IMR-90 (cell line): ENCODE measurements around the gene FAM76A.
A peak's percentile ranks its signal among the peaks of the same experiment; 100 is the strongest.

Experiments used
- BHLHE40 ChIP-seq: fragments of 150-350 bp; IDR thresholded peaks from 2 replicates; pipeline ENCODE4 v1.6.1; 2016; ENCODE audit warnings: mild to moderate bottlenecking, low read depth, low read length
- CEBPB ChIP-seq: IDR thresholded peaks from 2 replicates; pipeline ENCODE4 v1.6.1; 2012; ENCODE audit warnings: low read depth, low read length, improper control_type of control experiment
- CTCF ChIP-seq: conservative IDR thresholded peaks from 2 replicates; pipeline ENCODE4 v1.5.1; 2012; ENCODE audit warnings: mild to moderate bottlenecking, low read depth, low read length, improper control_type of control experiment
- FOS ChIP-seq: fragments of 150-350 bp; IDR thresholded peaks from 2 replicates; pipeline ENCODE4 v1.6.1; 2016; ENCODE audit warnings: low read depth, low read length
- MAFK ChIP-seq: IDR thresholded peaks from 2 replicates; pipeline ENCODE4 v1.6.1; 2012; ENCODE audit warnings: low read depth, low read length, improper control_type of control experiment
- MAZ ChIP-seq: IDR thresholded peaks from 2 replicates; pipeline ENCODE4 v1.6.1; 2012; ENCODE audit warnings: low read depth, mild to moderate bottlenecking, low read length, improper control_type of control experiment, moderate library complexity, borderline replicate concordance
- POLR2A ChIP-seq: IDR thresholded peaks from 2 replicates; pipeline ENCODE4 v1.6.1; 2012; ENCODE audit warnings: mild to moderate bottlenecking, low read depth, low read length
- RCOR1 ChIP-seq: IDR thresholded peaks from 2 replicates; pipeline ENCODE4 v1.6.1; 2012; ENCODE audit warnings: mild to moderate bottlenecking, low read length, improper control_type of control experiment; ENCODE audit not compliant: insufficient replicate concordance
- RFX5 ChIP-seq: IDR thresholded peaks from 2 replicates; pipeline ENCODE4 v1.8.0; 2012; ENCODE audit warnings: low read depth, mild to moderate bottlenecking, low read length, moderate library complexity
- SMC3 ChIP-seq: fragments of 150-350 bp; IDR thresholded peaks from 2 replicates; pipeline ENCODE4 v1.6.1; 2016; ENCODE audit warnings: low read depth, mild to moderate bottlenecking, antibody characterized with exemption, low read length, moderate library complexity

DNA sequence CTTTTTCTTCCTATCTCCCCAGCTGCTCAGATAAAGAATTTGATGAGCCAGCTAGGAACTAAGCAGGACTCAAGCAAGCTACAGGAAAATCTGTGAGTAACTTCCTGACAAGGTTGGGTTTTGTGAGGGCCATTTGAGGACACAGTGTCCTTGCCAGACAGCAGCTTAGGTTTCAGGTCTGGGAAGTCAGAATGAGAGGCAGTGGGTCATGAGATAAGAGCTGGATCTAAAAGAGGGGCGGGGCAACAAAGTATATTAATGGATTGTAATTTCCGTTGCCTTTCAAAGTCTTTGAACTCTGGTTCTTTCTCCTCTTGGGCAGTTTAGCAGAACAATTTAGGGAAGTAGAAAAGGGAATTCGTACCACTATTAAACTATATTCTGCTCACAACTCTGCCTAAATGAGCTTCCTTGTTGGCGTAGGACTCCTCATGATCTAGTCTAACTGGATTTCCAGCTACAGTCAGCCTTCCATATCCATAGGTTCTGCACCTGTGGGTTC is 63.8 kb downstream of the FAM76A start:
- TF ChIP-seq CTCF (no peak), POLR2A (no peak), BHLHE40 (no peak), CEBPB (no peak), FOS (no peak), MAZ (no peak), SMC3 (no peak), MAFK (peak; percentile 24; the same call in 1 of the 2 replicates), RFX5 (no peak), RCOR1 (no peak)
